GM21423 (cell line): ENCODE results near the gene SLC43A1.

ENCODE experiments used
- ATAC-seq: cut with Tn5 transposase; IDR thresholded peaks from one replicate; pipeline ENCODE4 v1.9.1; 2021; ENCODE audit warnings: mild to moderate bottlenecking, moderate library complexity; ENCODE audit not compliant: unreplicated experiment

The SLC43A1 gene

DNA sequence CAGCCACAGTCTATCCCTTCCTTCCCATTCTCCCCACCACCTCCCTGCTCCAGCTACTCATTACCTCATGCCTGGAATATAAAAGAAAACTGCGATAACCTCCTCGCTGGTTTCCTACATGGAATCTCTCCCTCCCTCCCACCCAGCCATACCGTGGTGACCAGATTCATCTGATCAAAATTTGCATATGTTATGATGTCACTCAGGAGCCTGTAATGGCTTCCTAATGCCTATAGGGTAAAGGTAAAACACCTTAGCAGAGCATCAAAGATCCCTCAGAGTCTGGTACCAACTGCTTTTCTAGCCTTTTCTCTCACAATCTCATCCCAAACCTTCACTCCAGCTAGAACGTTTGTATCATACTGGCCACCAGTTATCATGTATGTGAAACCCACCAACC, 35.6 kb downstream of the SLC43A1 start:
- no peak for ATAC-seq

DNA sequence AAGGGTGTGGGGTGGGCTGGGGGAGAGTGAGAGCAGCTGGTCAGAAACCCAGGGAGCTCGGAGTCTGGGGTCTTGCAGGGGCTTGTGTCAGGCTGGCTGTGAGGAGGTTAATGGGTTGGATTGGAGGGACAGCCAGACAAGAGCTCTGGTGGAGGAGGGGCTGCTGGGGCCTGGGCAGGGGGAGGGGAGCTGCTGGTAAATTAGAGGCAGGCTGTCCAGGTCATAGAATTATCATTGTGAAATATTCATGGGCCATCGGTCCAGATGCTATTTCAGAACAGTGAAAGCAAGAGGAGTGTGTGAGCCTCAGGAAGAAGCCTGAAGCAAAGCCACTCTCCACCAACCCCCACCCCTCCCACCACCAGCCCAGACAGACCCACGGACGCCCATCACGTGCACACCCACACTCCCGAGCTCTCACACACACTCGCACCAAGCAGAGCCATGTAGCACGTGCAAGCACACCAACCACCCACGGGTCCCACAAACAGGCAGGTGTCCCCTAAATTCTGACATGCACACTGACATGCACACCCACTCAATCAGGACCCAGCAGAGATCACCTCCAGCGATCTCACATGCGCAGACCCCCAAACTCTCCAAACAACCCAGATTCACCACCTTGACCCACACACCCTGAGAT, 36.4 kb downstream of the SLC43A1 start:
- no peak for ATAC-seq

DNA sequence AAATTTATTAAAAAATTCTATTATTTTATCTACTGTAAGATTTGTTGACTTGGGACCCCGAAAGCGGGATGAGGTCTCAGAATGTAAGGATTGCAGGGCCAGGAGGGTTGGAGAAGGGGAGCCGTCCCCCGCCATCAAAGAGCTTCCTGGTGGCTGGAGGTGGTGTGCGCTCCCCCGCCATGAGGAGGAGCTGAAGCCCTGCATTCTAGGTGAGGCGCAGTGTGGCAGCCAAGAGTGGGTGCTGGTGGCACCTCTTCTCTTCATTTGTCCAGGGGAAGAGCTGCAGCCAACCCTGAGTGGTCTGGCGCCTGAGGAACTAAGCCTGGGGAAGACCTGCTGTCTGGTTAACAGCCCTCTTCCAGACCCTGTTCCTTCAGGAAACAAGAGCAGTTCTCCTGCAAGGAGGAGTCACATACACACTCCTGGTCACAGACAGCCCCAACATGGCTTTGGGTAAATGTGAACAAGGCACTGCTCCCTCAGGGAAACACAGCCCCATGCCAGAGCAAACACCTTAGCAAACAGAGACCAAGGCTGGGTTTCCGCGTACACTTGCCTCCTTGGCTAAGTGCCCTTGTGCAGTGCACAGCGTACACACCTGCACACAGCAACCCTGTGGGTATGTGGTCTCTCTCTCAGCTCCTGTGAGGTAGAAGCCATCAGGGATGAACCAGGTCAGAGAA, 37.9 kb downstream of the SLC43A1 start:
- ATAC-seq = no peak

DNA sequence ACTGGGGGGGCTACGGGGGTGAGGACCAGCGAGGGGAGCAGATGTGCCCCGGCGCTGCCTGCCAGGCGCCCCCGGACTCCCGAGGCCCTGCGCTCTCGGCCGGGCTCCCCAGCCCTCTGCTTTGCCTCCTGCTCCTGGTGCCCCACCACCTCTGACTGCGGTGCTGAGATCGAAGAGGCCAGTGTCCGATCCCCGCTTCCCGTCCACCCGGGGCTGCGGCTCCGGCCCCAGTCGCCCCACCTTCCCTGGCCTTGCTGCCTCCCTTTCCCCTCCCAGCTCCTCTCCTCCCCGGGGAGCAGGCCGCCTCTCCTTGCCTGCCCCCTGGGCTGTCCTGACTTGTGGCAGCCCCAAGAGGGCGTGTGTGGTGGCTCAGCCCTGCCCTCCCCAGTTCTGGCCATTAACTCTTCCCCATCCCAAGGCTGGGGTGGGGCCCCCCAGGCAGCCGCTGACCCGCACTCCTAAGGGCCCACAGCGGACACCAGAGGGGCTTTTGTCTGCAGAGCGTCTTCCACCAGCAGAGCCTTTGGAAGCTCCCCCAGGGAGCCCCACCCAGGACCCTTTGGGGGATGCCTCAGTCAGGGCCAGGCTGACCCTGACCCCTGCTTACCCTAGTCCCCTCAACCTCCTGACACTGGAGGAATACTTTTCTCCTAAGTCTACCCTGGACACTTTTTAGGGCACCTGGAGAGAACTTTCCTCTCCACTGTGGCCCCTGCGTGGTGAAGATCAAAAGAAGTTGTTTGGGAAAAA, 38.6 kb downstream of the SLC43A1 start:
- peak; percentile 42 for ATAC-seq

DNA sequence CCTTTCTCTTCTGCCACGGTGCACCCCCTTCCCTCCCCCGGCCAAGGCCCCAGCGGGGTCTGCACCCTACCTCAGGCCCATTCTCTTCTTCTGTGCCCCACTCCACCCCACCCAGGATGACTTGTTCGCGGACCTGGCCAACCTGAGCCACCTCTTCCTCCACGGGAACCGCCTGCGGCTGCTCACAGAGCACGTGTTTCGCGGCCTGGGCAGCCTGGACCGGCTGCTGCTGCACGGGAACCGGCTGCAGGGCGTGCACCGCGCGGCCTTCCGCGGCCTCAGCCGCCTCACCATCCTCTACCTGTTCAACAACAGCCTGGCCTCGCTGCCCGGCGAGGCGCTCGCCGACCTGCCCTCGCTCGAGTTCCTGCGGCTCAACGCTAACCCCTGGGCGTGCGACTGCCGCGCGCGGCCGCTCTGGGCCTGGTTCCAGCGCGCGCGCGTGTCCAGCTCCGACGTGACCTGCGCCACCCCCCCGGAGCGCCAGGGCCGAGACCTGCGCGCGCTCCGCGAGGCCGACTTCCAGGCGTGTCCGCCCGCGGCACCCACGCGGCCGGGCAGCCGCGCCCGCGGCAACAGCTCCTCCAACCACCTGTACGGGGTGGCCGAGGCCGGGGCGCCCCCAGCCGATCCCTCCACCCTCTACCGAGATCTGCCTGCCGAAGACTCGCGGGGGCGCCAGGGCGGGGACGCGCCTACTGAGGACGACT, 39.3 kb downstream of the SLC43A1 start:
- ATAC-seq = peak; percentile 26

DNA sequence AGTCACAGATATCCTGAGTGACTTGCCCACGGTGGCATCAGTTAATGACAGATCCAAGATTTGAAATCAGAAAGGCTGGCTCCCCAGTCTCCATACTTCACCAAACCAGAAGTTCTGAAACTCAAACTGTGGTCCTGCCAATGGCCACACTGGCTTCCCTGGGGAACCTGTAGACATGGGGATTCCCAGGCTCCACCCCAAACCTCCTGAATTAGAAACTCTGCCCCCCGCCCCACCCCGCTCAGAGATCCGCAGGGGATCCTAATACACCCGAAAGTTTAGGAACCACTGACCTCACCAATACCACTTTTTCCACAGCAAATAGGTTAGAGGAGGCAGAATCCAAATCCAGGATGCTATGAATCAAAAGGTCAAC, 39.8 kb downstream of the SLC43A1 start:
- peak; percentile 18 for ATAC-seq

DNA sequence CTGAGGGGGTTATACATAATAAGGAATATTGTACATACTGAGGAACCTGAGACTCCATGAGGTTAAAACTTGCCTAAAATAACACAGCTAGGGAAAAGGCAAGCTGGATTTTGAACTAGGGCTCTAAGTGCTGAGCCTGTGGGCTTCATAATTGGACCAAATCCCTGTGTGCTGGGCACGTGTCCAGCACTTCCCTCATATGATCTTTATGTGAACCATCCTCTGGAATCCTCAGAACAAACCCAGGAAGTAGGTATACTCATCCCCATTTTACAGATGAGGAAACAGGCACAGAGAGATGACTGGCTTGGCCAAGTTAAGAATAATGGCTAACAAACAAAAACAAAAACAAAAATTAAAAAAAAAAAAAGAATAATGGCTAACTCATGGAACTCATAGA, 40.3 kb downstream of the SLC43A1 start:
- no peak for ATAC-seq

DNA sequence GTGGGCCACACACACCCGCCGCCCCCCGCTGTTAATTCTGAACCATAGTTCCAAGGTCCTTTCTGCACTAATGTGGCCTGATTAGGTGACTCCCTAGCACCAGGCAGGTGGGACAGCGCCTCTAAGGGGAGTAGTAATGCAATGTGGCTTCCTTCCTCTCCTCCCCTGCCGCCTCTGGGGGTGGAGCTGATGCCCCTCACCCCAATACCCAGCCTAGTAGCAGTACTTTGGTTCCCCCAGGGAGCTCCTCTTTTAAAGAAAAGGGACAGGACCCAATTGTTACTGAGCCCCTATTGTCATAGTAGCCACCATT, 40.7 kb downstream of the SLC43A1 start:
- no peak for ATAC-seq

DNA sequence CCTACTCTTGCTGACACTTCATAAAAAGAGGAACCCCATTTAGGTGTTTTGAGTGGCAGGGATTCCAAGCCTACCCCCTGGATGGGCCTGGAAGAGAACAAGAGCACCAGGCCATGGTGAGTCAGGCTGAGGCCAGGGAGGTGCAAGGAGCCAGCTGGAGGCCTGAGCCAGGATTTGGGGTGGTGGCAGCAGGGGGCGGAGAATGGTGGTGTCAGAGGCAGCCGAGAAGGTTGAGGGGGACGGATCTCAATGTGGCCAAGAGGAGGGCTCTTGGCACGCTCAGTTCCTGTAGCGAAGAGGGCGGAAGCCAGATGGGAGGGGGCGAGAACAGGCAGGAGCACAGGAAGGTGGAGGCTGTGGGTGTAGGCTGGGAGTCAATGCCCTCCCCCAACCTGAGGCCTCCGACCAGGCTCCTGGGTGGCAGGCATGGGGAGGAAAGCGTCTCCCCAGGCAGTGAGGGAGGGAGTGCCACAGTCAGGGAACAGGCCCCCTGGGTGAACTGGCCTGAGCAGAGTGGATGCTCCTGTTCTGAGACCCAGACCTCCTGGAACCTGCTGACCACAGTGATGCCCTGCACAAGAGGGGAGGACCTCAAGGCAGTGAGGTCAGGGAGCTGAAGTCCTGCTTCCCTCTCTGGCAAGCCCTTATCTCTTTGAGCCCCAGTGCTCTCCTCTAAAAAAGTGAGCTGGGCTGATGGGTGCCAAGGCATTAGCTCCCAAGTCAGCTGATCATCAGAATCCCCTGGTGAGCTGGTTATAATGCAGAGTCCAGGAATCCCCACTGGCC, 41.3 kb downstream of the SLC43A1 start:
- ATAC-seq = peak; percentile 54

DNA sequence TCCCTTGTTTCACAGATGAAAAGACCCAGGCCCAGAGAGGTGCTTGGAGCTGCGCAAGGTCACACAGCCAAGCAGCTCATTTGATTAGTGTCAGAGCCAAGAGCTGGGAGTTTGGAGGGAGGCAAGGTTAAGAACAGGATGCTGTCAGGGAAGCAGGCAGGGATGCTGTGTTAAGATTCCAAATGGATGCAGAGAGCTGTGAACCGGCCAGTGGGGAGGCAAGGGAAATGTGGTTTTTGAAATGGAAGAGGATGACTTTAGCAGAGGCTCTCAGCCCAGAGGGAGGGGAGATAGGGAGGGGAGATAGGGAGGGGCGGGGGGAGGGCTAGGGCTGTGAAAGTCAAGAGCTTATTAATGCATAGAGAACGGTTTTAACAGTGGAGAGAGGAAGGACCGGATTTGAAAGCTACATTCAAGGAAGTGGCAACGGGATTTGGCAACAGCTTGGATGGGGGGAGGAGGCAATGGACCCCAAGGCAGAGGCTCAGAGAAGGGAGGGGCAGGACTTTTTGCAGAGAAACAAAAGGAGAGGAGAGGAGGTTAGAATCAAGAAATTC, 42.1 kb downstream of the SLC43A1 start:
- no peak for ATAC-seq

DNA sequence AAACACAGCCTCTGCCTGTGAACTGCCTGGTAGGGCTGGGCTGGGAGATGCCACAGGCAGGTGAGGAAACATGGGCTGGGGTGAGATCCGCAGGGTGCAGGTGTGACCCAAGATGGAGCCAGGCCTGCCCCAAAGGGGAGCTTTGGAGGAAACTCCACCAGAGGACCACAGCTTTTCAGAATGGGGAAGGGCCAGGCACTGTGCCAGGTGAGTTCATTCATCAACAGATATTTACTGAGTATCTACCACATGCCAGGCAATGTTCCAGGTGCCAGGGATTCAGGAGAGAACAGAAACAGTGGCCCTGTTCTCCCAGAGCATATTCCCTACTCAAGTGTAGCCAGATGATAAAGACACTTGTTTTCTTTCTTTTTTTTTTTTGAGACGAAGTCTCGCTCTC, 44.0 kb downstream of the SLC43A1 start:
- ATAC-seq = no peak

DNA sequence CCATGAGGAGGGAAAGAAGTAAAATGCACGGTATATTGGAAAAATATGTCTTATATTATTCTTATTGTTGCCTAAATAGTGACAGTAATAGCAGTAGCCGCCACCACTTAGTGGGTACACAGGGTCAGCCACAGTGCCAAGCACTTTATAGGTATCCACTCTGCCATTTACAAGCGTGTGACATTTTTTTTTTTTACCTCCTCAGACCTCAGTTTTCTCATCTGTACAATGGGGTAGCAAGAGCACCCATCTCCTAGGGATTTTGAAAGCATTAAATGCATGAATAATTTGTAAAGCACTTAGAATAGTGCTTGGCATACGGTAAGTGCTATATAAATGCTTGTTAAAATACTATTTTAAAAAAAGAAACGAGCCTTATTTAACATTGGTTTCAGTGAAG, 46.2 kb downstream of the SLC43A1 start:
- no peak for ATAC-seq

DNA sequence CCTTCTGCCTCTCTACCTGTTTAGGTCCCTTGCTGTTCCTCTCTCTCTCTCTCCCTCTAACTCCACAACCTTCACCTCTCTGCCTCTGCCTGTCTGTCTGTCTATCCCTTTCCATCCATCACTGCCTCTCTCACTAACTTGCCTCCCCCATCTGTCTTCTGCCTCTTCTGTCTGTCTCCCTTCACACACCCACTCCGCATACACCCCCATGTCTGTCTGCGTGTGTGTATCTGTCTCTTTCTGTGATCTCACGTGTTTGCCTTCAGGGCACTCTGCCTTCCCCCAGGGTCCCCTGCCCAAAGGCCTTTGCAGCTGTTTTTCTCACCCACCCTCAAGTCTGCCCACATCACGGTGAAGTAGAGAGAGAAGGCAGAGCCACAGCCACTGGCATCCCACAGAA, 47.2 kb downstream of the SLC43A1 start:
- ATAC-seq = no peak

DNA sequence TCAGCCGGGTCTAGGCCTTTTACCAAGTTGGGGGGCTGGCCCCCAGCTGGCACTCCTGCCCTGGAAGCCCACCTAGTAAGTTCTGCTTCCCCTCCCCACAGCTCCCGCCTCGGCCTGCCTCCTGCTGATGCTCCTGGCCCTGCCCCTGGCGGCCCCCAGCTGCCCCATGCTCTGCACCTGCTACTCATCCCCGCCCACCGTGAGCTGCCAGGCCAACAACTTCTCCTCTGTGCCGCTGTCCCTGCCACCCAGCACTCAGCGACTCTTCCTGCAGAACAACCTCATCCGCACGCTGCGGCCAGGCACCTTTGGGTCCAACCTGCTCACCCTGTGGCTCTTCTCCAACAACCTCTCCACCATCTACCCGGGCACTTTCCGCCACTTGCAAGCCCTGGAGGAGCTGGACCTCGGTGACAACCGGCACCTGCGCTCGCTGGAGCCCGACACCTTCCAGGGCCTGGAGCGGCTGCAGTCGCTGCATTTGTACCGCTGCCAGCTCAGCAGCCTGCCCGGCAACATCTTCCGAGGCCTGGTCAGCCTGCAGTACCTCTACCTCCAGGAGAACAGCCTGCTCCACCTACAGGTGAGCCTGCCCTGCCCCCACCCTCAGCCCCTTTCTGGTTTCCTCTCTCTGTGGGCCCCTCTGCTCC, 47.9 kb downstream of the SLC43A1 start:
- no peak for ATAC-seq

DNA sequence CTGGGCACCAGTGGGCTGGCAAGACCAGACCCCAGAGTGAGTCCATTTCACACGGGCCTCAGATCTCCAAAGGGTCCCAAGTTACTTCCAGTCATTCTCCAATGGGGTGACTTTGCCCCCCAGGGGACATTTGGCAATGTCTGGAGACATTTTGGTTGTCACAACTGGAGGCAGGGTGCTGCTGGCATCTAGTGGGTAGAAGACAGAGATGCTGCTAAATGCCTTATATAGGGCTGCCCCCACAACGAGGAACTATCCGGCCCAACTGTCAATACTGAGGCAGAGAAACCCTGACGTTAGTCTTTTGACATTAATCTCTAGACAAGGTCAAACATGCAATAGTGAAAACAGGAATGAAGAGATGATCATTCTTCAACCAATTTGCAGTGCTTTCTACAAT, 48.8 kb downstream of the SLC43A1 start:
- no peak for ATAC-seq

DNA sequence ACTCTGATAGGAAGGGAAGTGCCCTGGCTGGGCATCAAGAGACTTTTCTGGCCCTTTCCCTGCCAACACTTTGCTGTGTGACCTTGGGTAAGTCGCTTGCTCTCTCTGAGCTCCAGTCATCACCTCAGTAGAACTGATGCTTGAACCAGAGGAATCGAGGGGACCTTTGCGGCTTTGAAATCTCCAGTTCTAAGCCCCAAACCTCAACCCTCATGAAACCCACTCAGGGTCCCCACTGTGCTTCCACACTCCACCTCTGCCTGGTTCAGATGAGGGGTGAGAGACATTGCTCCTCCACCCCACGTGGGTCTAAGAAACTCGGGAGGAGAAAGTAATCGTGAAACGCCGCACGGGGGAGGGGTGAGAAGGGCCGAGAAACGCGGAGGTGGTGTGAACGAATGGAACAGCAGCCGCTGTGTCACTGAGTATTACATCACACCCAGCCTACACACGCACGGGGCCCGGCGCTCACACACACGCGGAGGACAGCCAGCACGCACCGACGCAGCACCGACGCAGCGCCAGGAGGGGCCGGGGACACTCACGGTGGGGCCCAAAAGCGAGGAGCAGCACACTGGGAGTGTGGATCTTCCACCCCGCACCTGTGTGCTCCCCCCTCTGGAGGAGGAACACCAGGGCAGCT, 50.8 kb downstream of the SLC43A1 start:
- no peak for ATAC-seq

DNA sequence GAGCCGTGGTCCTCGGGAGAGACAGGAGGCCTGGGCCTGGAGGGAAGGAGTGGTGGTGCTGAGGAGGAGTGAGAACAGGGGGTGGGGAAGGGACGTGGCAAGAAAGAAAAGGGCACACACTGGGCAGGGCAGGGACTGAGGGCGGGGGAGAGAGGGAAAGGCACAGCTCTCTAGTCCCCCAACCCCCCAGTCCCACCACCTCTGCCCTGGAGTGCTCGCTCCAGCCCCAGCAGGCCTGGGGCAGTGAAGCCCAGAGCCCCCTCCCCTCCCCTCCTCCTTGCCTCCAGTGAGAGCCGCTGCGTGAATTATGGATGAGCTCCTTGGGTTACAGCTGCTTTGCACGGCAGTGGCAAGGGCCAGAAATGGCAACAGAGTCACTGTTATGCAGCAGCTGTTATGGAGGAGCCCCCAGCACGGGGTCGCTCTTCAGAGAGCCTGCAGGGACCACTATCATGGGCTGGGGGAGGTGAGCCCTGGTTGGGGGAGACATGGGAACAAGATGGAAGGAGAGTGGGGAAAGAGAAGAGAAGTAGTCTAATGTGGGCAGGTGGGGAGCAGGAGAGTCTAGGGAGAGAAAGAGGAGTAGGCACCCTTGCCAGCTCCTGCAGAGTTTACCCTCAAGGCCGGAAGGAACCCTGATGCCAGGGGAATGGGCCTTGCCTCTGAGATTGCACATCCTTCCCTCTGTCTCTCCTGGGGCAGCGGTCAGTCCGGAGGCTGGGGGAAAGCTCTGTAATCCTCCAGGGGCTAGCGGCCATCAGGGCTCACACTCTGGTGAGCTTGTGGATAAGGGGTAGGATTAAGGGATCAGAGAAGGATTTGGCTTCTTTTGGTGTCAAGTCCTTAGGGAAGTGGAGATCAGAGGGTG, 51.6 kb downstream of the SLC43A1 start:
- ATAC-seq = no peak

DNA sequence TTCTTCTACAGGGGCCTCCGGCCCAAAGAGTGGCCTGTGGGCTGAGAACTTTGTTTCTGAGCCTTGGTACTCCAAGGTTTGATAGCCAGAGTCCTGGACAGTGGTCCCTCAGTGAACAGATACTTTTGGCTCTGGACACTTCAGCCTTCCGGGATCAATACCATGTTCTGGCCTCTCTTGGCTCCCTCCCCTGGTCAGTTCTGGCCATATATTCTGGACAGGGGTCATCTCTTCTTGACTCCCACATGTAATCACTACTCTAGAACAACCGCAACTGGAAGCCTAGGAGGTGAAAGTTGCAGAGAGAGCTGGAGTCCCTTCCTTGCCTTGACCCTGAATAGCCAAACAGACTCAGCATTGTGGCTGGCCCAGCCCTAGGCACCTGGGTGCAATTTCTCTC, 52.9 kb downstream of the SLC43A1 start:
- no peak for ATAC-seq
